HG03558 (cell line): Measurements from ENCODE around the gene ICOSLG.
"Not testable (repeated sequence)": the region's sequence is repeated elsewhere in the genome, so short reads cannot be mapped to it uniquely, and the experiment has no call there.

ENCODE experiments used
- ATAC-seq: cut with Tn5 transposase; IDR thresholded peaks from one replicate; pipeline ENCODE4 v1.9.1; 2021; ENCODE audit warnings: moderate number of reproducible peaks; ENCODE audit not compliant: unreplicated experiment; ENCODE audit errors: extremely low read depth

Gene ICOSLG

DNA sequence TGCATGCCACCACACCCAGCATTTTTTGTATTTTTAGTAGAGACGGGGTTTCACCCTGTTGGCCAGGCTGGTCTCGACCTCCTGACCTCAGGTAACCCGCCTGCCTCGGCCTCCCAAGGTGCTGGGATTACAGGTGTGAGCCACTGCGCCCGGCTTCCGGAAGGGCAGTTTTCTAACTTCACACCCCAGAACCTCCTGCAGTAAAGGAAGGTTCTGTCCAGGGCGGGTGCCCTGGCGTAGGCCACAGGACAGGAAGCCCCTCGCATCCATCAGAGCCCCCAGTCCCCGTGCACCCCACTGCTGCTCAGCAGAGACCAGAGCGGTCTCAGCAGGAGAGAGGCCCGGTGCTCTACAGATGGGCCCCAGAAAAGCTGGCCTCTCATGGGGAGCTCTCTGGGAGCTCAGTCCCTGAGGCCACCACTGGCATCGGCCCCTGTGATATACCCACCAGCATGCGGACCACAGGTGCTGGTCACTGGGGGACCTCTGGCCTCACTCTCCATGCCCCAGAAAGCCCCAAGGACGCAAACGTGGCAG lies 25.1 kb upstream of the ICOSLG start:
- ATAC-seq = no peak

GRCh38 chr21:44263768-44264167 lies 23.0 kb upstream of the ICOSLG start:
- no peak for ATAC-seq

GRCh38 chr21:44263221-44263760 lies 22.5 kb upstream of the ICOSLG start:
- ATAC-seq = no peak

- ATAC-seq = no peak
Measured at GRCh38 chr21:44262338-44263056, 21.8 kb upstream of the ICOSLG start.

GRCh38 chr21:44261675-44262295 lies 21.0 kb upstream of the ICOSLG start, which contains the start of gene DNMT3L:
DNMT3L (minus strand) TSS chr21:44261897; CDS start chr21:44261259, 638 bp downstream.
- no peak for ATAC-seq

DNA sequence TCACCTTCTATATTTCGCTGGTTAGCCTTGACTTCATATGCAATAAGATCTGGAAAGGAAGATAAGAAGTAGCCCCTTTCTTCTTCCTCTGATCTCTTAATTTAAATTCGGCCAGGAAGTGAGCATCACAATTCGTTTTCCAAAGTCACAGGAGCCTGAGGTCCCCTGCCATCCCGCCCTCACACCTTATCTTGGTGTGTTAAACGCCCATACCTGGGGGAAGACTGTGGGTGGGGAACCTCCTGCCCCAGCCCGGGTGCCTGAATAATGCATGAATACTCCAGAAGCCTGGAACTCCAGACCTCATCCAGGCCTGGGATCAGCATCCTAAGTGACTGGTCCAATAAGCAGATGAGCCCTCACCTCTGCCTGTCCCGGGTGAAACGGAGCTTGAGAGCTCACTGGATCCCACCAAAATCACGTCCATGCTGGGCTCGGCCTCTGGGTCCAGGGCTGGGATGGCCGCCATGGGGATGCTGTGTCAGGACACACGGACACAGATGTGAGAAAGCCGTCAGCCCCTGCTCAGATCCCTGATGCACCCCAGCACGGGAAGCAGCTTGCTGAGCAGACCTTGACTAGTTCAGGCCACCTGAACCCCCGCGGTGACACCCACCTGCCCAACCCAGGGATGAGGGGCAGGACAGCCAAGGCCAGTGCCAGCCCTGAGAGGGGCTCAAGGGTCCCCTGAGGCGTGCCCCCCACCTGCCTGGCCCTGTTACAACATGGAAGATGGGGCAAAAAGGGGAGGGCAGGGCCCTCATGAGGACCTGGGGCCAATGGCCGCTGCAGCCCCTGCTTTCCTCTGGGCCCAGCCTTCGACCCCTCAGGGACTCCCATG lies 20.3 kb upstream of the ICOSLG start:
- ATAC-seq = no peak

DNA sequence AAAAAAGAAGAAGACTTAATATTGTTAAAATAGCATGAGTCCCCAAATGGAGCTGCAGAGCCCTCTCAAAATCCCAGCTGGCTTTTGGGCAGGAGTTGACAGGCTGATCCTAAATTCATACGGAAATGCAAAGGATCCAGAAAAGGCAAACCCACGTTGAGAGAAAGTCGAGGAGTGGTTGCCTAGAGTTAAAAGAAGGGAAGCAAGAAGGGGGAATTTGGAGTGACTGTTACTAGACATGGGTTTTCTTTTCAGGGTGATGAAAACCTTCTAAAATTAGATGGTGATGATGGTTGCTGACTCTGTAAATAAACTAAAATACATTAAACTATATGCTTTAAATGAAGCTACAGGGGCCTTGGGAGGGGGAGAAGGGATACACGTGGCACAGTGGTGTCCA lies 19.3 kb upstream of the ICOSLG start:
- no peak for ATAC-seq

DNA sequence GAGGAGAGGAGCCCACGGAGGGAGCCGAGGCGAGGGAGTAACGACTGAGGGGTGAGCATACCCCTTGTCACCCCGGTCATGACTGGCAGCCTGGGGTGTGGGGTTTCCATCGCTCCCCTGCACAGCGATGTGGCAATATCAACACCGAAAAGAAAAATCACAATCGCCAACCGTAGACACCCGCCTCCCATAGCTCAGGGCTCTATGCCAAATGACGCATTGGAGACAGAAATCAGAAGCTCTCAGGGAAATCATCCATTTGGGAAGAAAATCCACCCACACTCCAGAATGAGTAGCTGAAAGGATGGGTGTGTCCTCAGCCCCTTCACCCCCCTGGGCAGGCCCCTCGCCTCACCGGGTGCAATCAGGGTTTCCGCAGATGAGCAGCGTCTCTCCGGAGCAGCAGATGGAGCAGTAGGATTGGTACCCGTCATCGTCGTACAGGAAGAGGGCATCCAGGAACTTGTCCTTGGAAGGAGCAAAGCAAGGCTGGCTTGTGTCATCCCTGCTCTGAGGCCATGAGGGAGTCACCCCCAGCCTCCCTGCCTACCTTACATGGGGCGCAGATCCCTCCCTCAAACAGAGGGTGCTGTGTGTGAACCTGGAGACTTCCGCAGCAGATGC lies 18.5 kb upstream of the ICOSLG start:
- ATAC-seq = no peak

- ATAC-seq = no peak
Measured at GRCh38 chr21:44258056-44258725, 17.4 kb upstream of the ICOSLG start.

DNA sequence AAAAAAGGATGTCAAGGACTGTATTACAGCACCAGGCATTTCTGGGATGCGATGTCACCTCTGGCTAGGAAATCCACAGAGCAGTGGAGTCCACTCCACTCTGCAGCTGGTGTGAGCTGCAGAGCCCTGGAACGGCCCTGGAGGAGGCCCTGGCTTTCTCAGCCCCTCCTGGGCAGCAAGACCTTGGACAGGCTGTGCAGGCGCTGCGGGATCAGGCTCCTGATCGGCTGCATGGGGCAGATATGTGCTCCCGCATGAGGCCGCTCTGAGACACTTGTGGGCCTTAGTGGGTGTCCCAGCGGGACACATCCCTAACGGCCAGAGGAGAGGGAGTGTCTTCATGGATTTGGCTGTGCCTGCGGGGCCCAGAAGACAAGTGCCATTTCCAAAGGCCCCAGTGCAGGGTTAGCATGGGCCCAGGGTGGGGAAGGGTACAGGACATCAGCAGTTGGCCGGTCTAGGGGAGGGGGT lies 14.8 kb upstream of the ICOSLG start:
- no peak for ATAC-seq

- no peak for ATAC-seq
Measured at GRCh38 chr21:44253832-44254710, 13.3 kb upstream of the ICOSLG start.

GRCh38 chr21:44249204-44250037 lies 8.7 kb upstream of the ICOSLG start:
- ATAC-seq = not testable (repeated sequence)

DNA sequence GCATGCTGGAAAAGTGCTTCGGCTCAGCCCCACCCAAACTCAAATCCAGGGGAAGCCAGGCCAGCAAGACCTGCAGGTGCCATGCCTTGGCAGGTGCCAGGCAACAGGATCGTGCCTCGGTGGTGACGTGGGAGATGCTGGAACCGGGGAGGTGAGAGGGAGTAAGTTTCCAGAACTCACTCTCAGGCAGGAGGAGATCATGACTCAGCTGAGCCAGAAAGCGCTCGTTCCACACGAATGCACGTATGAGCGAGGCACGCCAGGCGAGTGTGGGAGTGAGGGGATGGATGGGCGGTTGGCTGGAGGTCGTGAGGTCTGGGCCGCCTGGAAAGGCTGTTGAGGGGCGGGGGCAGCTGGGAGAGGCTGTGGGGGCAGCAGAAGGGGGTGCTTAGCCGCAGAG lies 7.2 kb upstream of the ICOSLG start:
- ATAC-seq = not testable (repeated sequence)

GRCh38 chr21:44243980-44244379 lies 3.2 kb upstream of the ICOSLG start:
- ATAC-seq = not testable (repeated sequence)

DNA sequence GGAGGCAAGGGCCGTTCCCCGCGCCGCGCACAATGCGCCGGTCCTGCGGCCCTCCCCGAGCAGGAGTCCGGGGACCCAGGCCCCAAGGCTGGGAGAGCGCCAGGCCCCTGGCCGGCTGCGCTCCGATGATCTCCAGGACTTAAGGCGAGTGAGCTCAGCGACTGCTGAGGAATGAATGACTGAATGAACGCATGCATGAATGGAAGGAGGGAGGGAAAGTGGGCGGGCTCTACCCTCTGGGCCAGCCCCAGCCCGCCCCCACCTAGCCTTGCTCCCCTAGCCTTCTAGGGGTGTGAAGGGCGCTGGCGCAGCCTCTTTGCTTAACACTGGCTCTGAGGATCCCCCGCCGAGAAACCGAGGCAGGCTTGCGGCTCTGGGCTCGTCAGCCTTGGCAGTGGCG lies 538 bp upstream of the ICOSLG start:
- ATAC-seq = not testable (repeated sequence)

GRCh38 chr21:44240353-44240752 lies 390 bp downstream of the ICOSLG start:
- not testable (repeated sequence) for ATAC-seq

- not testable (repeated sequence) for ATAC-seq
Measured at GRCh38 chr21:44229561-44229960, 11.2 kb downstream of the ICOSLG start.
